Activated CD4-positive, alpha-beta memory T cell treated with anti-CD3 and anti-CD28 coated beads for 36 hours (primary cell): Measurements from ENCODE around the gene PLXNA4. TPM values are rescaled to one million over a fixed set of nuclear protein-coding genes. Genes with fewer than 3 reads are reported as not detected.

Experiments used
- CTCF ChIA-PET: fragments of 350-600 bp; sonication (Branson Sonifier 250); formaldehyde crosslinking; loops from one replicate; lab custom pipeline; 2021; ENCODE audit warnings: antibody characterized with exemption, inconsistent platforms; lab: Charles Lee
- POLR2A ChIA-PET: fragments of 350-600 bp; sonication (Branson Sonifier 250); formaldehyde crosslinking; loops from one replicate; lab custom pipeline; 2021; ENCODE audit warnings: antibody characterized with exemption; lab: Charles Lee
- DNase-seq: peaks from one replicate; pipeline ENCODE4 v3.0.0-alpha.2; 2020
- H3K27ac Mint-ChIP-seq: one replicate; pipeline ENCODE4 v1.8.0; 2021; ENCODE audit warnings: mixed read lengths
- H3K27me3 Mint-ChIP-seq: one replicate; pipeline ENCODE4 v1.8.0; 2021; ENCODE audit warnings: mixed read lengths
- H3K36me3 Mint-ChIP-seq: one replicate; pipeline ENCODE4 v1.8.0; 2021; ENCODE audit warnings: mixed read lengths
- H3K4me1 Mint-ChIP-seq: one replicate; pipeline ENCODE4 v1.8.0; 2021; ENCODE audit warnings: low read depth, mixed read lengths
- H3K4me3 Mint-ChIP-seq: one replicate; pipeline ENCODE4 v1.8.0; 2021; ENCODE audit warnings: mild to moderate bottlenecking, mixed read lengths
- H3K9me3 Mint-ChIP-seq: one replicate; pipeline ENCODE4 v1.8.0; 2021; ENCODE audit warnings: mixed read lengths
- intact Hi-C: fragments of 100-400 bp; cut with micrococcal nuclease; formaldehyde crosslinking; loops from one replicate; pipeline ENCODE4 v1.15.1; 2023
- total RNA-seq, 2 experiments: library from RNA; stranded (reverse); gene quantifications; one replicate each; pipeline ENCODE4 v1.2.3, GENCODE V29; 2021

Gene PLXNA4
- total RNA-seq, 2 experiments from 2014 or later, result 0.17 to 0.24 TPM

DNA sequence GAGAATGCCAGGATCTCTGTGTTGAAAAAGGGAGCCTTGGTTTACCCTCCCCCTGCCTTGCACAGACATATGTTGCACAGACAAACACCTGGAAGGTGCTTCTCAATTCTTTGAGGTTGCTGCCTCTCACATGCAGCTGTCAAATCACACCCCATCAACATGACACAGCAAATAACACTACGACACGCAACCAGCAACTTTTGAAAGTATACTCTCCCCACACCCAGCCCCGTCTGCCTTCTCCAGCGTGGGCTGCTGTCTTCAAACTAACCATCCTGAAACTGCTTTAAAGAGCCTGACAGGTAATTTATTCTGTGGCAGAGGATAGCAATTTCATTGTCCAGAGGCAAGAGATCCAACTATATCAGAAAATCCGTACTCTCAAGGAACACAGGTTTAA, 136.1 kb downstream of the PLXNA4 start:
- H3K4me3 Mint-ChIP-seq, result no peak overlapping the region
- H3K9me3 Mint-ChIP-seq, result no peaks in the 10 kb centered on the region
- H3K27ac Mint-ChIP-seq, result no peak overlapping the region
- H3K4me1 Mint-ChIP-seq, result peaks cover 45% of the 10 kb centered on the region
- no peak for DNase-seq
- no peaks in the 10 kb centered on the region for H3K36me3 Mint-ChIP-seq
- intact Hi-C loops, result no loop called here
- peaks cover 4% of the 10 kb centered on the region for H3K27me3 Mint-ChIP-seq
- CTCF ChIA-PET, result no interaction called here
- POLR2A ChIA-PET, result interaction anchor here (1.5 kb wide), 1 partner anchor 10 kb away, joined by 3 read pairs; no protein-coding TSS in a partner anchor

DNA sequence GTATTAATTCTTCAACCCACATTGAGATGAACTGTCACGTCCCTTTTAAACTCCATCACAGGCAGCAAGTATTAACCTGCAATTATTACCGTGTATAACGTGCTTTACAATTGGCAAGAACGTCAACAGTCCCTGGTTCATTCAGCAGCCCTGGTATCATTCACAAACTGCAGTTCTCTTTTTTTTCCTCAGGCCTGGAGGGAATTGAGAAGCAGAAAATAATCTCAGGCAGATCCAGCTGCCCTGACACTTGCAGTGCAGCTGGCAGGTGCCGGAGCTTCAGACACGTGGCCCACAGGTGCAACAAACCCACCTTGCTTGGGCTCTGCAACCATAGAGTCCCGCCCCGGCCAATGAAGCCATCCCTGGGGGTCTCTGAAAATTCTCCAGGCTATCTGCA, 137.3 kb downstream of the PLXNA4 start:
- H3K27me3 Mint-ChIP-seq, result peaks cover 3% of the 10 kb centered on the region
- POLR2A ChIA-PET, result interaction anchor here (1.7 kb wide), 1 partner anchor 11 kb away, joined by 8 read pairs; no protein-coding TSS in a partner anchor
- CTCF ChIA-PET, result no interaction called here
- intact Hi-C loops, result loop anchor here (1.0 to 10.0 kb wide), 2 partner anchors 11 to 216 kb away; no protein-coding TSS in a partner anchor
- no peak overlapping the region for H3K27ac Mint-ChIP-seq
- no peak overlapping the region for H3K4me3 Mint-ChIP-seq
- no peaks in the 10 kb centered on the region for H3K9me3 Mint-ChIP-seq
- H3K36me3 Mint-ChIP-seq, result no peaks in the 10 kb centered on the region
- peaks cover 56% of the 10 kb centered on the region for H3K4me1 Mint-ChIP-seq
- no peak for DNase-seq

DNA sequence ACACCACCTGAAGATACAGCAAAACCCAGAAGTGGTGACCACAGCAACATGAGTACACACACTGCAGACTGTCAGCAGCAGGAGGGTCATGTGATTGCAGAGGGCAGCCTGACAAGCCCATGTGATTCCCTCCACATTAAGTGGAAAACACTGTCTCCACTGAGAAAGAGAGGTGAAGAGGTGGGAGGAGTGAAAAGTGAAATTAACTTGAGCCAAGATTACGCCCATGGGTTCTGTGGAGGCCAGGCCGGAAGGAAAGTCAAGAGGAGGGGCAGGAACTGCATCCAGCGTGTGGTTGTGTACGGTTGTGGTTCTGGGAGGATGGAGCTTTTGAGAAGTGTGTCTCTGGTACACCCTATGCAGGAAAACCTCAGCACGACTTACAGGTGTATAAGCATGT, 138.5 kb downstream of the PLXNA4 start:
- Mint-ChIP-seq H3K4me1 (peaks cover 68% of the 10 kb centered on the region), H3K27me3 (peaks cover 3% of the 10 kb centered on the region), H3K4me3 (peak overlapping the region; percentile 33), H3K9me3 (no peaks in the 10 kb centered on the region), H3K36me3 (no peaks in the 10 kb centered on the region), H3K27ac (peak overlapping the region; percentile 54)
- ChIA-PET POLR2A (interaction anchor here (1.7 kb wide), 1 partner anchor 12 kb away, joined by 8 read pairs; no protein-coding TSS in a partner anchor), CTCF (interaction anchor here (1.2 to 2.0 kb wide), 2 partner anchors 12 to 143 kb away, joined by 5 to 6 read pairs; no protein-coding TSS in a partner anchor)
- intact Hi-C loops, result loop anchor here (1.0 to 10.0 kb wide), 2 partner anchors 13 to 217 kb away; no protein-coding TSS in a partner anchor
- peak; percentile 56 for DNase-seq

DNA sequence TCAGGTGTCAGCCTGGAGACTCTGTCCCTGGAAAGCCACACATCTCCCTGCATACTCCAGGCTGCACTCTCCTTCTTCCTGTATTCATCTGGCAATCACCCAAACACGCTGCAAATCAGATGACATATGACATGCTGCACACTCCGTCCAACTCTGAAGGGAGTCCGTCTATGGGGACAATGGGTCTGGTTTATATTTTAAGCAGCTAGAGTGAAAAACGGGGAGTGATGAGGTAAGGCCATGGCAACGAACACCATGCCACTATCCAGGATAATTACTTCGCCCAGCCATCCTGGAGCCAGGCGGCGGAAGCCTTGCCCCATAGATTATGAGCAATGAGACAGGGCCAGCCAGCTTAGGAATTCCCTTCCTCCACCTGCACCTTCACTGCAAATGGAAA, 140.1 kb downstream of the PLXNA4 start:
- no peaks in the 10 kb centered on the region for H3K36me3 Mint-ChIP-seq
- no peak overlapping the region for H3K4me3 Mint-ChIP-seq
- CTCF ChIA-PET, result no interaction called here
- no peaks in the 10 kb centered on the region for H3K9me3 Mint-ChIP-seq
- H3K27ac Mint-ChIP-seq, result no peak overlapping the region
- peaks cover 84% of the 10 kb centered on the region for H3K4me1 Mint-ChIP-seq
- H3K27me3 Mint-ChIP-seq, result peaks cover 3% of the 10 kb centered on the region
- no peak for DNase-seq
- POLR2A ChIA-PET, result interaction anchor here (0.8 kb wide), 1 partner anchor 14 kb away, joined by 3 read pairs; no protein-coding TSS in a partner anchor
- intact Hi-C loops, result loop anchor here (10.0 kb wide), 1 partner anchor 219 kb away; no protein-coding TSS in a partner anchor

DNA sequence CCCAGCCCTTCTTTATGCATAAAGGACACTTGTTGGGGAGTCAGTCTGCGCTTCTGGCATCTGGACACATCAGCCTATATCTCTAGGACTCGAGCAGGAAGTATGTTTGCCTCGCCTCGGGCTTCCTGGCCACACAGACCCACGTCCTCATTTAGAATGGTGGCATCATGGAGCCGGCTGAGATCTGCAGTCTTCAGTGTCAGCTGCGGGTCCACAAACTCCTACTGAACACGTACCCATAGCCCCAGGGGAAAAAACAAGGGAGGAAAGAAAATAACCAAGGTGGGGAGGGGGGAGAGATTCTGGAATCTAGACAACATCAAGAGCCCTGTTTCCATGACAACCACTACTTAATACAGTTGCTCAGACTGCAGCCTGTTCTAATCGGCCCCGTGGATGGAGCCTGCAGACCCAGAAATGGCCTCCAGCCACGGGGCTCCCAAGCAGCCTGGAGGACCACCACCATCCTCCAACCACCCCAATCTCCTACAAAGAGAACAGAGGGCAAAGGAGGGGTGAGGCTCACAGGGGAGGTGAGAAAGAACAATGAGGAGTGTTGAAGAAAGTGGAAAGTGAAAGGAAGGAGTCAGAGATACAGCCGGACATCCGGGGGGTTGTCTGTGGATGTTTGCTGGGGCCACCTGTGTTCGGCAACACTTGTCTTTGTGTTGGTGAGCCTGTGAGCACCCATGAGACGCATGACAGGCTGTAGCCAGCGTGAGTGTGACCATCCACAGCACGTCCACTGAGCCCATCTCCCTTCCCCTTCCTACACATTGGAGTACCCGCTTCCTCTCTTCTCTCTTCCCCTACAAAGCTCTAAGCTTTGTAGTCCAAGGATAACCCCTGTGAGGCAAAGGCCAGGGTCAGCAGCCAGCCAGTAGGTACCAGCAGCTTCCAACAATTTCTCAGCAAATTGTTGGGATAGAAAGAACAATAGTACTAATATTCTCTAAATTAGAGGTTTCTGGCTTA, 141.0 kb downstream of the PLXNA4 start:
- ChIA-PET POLR2A (no interaction called here), CTCF (no interaction called here)
- intact Hi-C loops, result loop anchor here (10.0 kb wide), 1 partner anchor 219 kb away; no protein-coding TSS in a partner anchor

DNA sequence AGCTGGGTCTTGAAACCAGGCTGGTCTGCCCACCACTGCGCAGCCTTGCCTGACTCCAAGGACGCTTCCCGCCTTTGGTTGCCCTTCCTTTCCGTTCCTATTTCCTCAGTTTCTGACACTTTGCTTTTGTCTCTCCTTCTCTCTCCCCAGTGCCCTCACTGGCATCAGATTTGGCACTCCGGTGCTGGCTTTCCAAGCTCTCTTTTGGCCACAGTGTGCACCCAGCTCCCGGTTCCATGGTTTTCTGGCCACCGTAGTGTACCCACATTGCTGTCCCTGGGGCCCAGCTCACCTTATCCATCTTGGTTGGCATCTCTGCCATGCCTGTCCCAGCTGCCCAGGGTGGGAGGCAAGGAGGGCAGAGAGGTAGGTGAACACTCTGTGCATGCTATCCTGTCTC, 142.2 kb downstream of the PLXNA4 start:
- CTCF ChIA-PET, result no interaction called here
- Mint-ChIP-seq H3K4me3 (no peak overlapping the region), H3K9me3 (no peaks in the 10 kb centered on the region), H3K27ac (peak overlapping the region; percentile 9), H3K27me3 (peaks cover 3% of the 10 kb centered on the region), H3K36me3 (no peaks in the 10 kb centered on the region), H3K4me1 (peaks cover 87% of the 10 kb centered on the region)
- intact Hi-C loops, result loop anchor here (10.0 kb wide), 1 partner anchor 221 kb away; no protein-coding TSS in a partner anchor
- DNase-seq, result no peak
- POLR2A ChIA-PET, result no interaction called here

More for the DNA sequence above, 141.0 kb downstream of the PLXNA4 start:
- H3K36me3 Mint-ChIP-seq, result no peaks in the 10 kb centered on the region
- H3K27ac Mint-ChIP-seq, result peak overlapping the region; percentile 40
- peak; percentile 28 for DNase-seq
- no peaks in the 10 kb centered on the region for H3K9me3 Mint-ChIP-seq
- peaks cover 3% of the 10 kb centered on the region for H3K27me3 Mint-ChIP-seq
- H3K4me1 Mint-ChIP-seq, result peaks cover 92% of the 10 kb centered on the region
- peak overlapping the region; percentile 64 for H3K4me3 Mint-ChIP-seq

DNA sequence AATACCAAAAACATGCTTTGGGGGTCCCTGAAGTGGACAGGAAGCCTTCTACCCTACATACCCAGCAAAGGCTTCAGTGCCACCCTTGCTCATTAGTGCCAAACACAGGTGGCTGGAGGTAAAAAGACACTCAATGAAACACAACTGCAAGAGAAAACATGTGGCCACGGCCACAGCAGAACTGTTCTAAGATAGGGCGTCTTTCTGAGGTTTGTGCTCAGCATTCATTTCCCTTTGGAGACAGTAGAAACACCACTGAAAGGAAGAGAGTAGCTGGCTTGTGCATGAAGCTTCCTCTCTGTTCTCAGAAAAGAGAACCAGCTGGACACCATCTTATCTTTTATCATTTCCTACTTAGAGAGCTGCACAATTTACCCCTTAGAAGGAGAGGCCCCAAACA, 143.0 kb downstream of the PLXNA4 start:
- peaks cover 3% of the 10 kb centered on the region for H3K27me3 Mint-ChIP-seq
- no peaks in the 10 kb centered on the region for H3K9me3 Mint-ChIP-seq
- H3K36me3 Mint-ChIP-seq, result no peaks in the 10 kb centered on the region
- H3K27ac Mint-ChIP-seq, result peak overlapping the region; percentile 15
- peaks cover 83% of the 10 kb centered on the region for H3K4me1 Mint-ChIP-seq
- H3K4me3 Mint-ChIP-seq, result no peak overlapping the region
- POLR2A ChIA-PET, result no interaction called here
- no peak for DNase-seq
- intact Hi-C loops, result loop anchor here (10.0 kb wide), 1 partner anchor 222 kb away; no protein-coding TSS in a partner anchor
- CTCF ChIA-PET, result no interaction called here

DNA sequence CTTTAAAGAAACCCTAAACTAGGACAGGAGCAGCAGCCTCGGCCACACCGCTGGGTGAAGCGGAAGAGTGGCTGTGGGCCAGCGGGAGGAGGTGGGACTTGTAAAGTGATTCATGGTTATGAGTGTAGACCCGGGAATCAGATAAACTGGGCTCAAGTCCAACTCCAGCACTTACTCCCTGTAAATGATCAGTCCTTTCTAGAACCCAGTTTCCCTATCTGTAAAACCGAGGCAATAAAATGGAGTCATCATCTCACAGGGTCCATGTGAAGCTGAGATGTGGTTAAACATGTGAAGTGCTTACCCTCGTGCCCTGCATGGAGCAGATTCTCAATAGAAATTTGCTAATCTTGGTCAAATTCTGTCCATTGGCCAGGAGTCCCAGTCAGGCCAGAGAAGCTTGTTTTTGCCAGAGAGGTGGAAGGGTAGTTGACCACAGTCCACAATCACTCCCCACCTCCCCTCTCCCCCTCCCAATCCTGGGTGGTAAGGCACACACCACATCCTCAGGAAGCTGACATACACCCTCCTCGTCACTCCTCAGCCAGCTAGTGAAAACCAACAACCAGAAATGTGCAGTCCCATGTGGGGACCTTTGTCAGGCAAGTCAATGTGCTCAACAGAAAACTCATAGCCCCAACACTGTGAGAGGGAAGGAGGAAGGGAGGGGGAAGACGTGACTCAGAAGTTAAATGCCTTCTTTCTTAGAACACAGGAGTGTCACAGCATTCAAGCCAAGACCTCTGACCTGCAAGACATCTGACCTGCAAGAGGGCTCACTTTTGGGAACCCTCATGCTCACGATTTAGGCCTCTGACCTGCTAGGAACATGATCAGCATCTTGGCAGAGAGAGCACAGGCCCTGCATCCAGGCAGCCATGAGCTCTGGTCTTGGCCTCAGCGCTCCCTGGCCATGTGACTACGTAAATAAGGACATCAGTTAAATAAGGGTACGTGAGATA, 145.1 kb downstream of the PLXNA4 start:
- peaks cover 61% of the 10 kb centered on the region for H3K4me1 Mint-ChIP-seq
- DNase-seq, result peak; percentile 73
- intact Hi-C loops, result loop anchor here (1.0 to 10.0 kb wide), 4 partner anchors 20 to 224 kb away; no protein-coding TSS in a partner anchor
- ChIA-PET CTCF (interaction anchor here (0.5 to 1.9 kb wide), 2 partner anchors 149 to 499 kb away, joined by 3 to 6 read pairs; no protein-coding TSS in a partner anchor), POLR2A (no interaction called here)
- no peak overlapping the region for H3K4me3 Mint-ChIP-seq
- no peaks in the 10 kb centered on the region for H3K9me3 Mint-ChIP-seq
- H3K36me3 Mint-ChIP-seq, result no peaks in the 10 kb centered on the region
- peaks cover 3% of the 10 kb centered on the region for H3K27me3 Mint-ChIP-seq
- peak overlapping the region; percentile 74 for H3K27ac Mint-ChIP-seq

DNA sequence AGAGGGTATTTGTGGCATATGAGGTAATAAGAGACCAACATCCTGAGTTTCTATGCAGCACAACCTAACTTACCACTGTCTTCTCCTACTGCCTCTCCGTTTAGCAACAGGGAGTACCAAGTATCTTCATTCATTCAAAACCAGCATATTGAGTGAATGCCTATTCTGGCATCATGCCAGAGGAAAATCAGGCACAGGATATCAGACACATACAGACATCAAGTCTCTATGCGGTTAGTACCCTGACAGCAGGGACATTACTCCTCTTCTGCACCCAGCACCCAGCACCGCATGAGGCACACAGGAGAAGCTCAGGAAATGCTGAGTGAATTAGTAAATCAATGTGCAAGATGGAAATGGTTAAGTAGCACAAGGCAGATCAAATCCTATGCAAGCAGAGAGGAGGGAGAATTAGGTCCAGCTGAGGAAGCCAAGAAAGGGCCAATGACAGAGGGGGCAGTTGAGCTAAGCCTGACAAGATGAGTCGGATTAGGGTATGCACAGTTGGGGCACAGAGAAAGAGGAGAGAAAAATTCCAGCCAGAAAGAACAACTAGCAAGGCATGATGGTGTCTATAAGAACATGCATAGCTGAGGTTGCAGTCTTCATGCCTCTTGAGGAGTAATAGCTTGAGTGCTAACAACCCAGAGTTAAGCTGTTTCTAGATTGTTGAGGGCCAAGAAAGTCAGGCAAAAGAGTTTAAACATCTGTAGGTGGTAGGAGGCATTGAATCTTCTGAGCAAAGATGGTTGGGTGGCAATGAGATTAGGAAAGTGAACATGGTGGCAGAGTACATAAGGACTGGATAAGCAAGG, 146.0 kb downstream of the PLXNA4 start:
- no peaks in the 10 kb centered on the region for H3K9me3 Mint-ChIP-seq
- H3K27me3 Mint-ChIP-seq, result no peaks in the 10 kb centered on the region
- peaks cover 54% of the 10 kb centered on the region for H3K4me1 Mint-ChIP-seq
- intact Hi-C loops, result loop anchor here (2.0 to 10.0 kb wide), 3 partner anchors 21 to 225 kb away; no protein-coding TSS in a partner anchor
- ChIA-PET POLR2A (no interaction called here), CTCF (interaction anchor here (1.9 kb wide), 1 partner anchor 150 kb away, joined by 6 read pairs; no protein-coding TSS in a partner anchor)
- peak overlapping the region; percentile 74 for H3K27ac Mint-ChIP-seq
- no peak for DNase-seq
- no peaks in the 10 kb centered on the region for H3K36me3 Mint-ChIP-seq
- no peak overlapping the region for H3K4me3 Mint-ChIP-seq

DNA sequence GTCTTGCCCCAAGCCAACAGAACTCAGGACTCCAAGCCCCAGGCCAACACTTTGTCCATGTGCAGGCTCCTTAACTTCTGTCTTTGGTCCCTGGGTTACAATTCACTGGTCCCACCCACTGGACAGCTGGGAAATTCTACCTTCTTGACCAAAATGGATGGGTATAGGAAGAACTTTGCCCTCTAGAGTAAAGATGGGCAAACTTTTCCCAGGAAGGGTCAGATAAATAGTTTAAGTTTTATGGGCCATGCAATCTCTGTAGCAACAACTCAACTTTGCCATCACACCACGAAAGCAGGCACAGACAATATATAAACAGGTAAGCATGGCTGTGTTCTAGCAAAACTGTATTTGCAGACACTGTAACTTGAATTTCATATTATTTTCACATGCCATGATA, 147.1 kb downstream of the PLXNA4 start:
- no peak overlapping the region for H3K4me3 Mint-ChIP-seq
- no peak for DNase-seq
- no peaks in the 10 kb centered on the region for H3K27me3 Mint-ChIP-seq
- H3K4me1 Mint-ChIP-seq, result peaks cover 43% of the 10 kb centered on the region
- H3K27ac Mint-ChIP-seq, result no peak overlapping the region
- ChIA-PET POLR2A (no interaction called here), CTCF (no interaction called here)
- no peaks in the 10 kb centered on the region for H3K9me3 Mint-ChIP-seq
- no peaks in the 10 kb centered on the region for H3K36me3 Mint-ChIP-seq
- intact Hi-C loops, result no loop called here
